ENCODE results near the gene ACTR3C.

GRCh38 chr7:150368884-150369747, 45.8 kb upstream of the ACTR3C start:
- TF ChIP-seq CTCF (IDR thresholded peaks at IDR 0.05) (no peak), POLR2A (IDR thresholded peaks at IDR 0.05) (no peak)

Measured in testis (tissue), 2 donors.